Ovary (tissue), 3 donors: ENCODE data around the gene USP31.

Source experiments
- CTCF ChIP-seq, 3 donors: fragments of 450-650 bp in 2 of 3; fragments of 200-600 bp in 1 of 3; IDR thresholded peaks; one replicate each; pipeline versions ENCODE4 v1.5.1 to v1.8.0; 2016 to 2022; ENCODE audit warnings: antibody characterized with exemption in 3 of 3, mild to moderate bottlenecking in 1 of 3
- POLR2A ChIP-seq: fragments of 450-650 bp; IDR thresholded peaks from one replicate; pipeline ENCODE4 v1.6.1; 2017; ENCODE audit warnings: antibody characterized with exemption, mild to moderate bottlenecking, moderate library complexity
- donor health status: DM: no; HTN: no; CAD: no.

- no peak for TF ChIP-seq CTCF (IDR thresholded peaks at IDR 0.05)
- no peak for TF ChIP-seq POLR2A
Observed at GRCh38 chr16:23163921-23164320, 14.7 kb upstream of the USP31 start.
